ENCODE measurements around the gene GATA6. TPM values are rescaled to one million over a fixed set of nuclear protein-coding genes. Genes with fewer than 3 reads are reported as not detected.

GATA6 gene
- total RNA-seq, 2 donors from 2014 or later = 106 to 158 TPM

DNA sequence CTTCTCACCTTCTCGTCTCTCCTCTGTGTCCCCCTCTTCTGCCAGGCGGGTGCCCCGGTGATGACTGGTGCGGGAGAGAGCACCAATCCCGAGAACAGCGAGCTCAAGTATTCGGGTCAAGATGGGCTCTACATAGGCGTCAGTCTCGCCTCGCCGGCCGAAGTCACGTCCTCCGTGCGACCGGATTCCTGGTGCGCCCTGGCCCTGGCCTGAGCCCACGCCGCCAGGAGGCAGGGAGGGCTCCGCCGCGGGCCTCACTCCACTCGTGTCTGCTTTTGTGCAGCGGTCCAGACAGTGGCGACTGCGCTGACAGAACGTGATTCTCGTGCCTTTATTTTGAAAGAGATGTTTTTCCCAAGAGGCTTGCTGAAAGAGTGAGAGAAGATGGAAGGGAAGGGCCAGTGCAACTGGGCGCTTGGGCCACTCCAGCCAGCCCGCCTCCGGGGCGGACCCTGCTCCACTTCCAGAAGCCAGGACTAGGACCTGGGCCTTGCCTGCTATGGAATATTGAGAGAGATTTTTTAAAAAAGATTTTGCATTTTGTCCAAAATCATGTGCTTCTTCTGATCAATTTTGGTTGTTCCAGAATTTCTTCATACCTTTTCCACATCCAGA lies 31.3 kb downstream of the GATA6 start:
- no peaks in the 10 kb centered on the region for H3K9me3 Mint-ChIP-seq
- Histone ChIP-seq H3K27me3 (ENCODE audit: control insufficient read depth, insufficient read depth, low read length, poor library complexity, severe bottlenecking) (no peaks in the 10 kb centered on the region), H3K4me3 (ENCODE audit: low read length) (peak overlapping the region; percentile 3), H3K4me1 (ENCODE audit: control insufficient read depth, insufficient read depth, low read length) (peaks cover 7% of the 10 kb centered on the region), H3K27ac (ENCODE audit: low read depth, low read length) (peak overlapping the region; percentile 16), H3K9ac (ENCODE audit: extremely low read depth, low read length, poor library complexity, severe bottlenecking) (no peak overlapping the region), H3K36me3 (ENCODE audit: control insufficient read depth, insufficient read depth, low read length) (peaks cover 77% of the 10 kb centered on the region), H3K9me3 (ENCODE audit: control insufficient read depth, low read length) (no peaks in the 10 kb centered on the region)
- peaks cover 60% of the 10 kb centered on the region for H3K36me3 Mint-ChIP-seq (ENCODE audit: low read depth)
- peaks cover 5% of the 10 kb centered on the region for H3K27me3 Mint-ChIP-seq (ENCODE audit: insufficient read depth)
- H3K4me1 Mint-ChIP-seq = peaks cover 49% of the 10 kb centered on the region
- TF ChIP-seq, protein P1, sequence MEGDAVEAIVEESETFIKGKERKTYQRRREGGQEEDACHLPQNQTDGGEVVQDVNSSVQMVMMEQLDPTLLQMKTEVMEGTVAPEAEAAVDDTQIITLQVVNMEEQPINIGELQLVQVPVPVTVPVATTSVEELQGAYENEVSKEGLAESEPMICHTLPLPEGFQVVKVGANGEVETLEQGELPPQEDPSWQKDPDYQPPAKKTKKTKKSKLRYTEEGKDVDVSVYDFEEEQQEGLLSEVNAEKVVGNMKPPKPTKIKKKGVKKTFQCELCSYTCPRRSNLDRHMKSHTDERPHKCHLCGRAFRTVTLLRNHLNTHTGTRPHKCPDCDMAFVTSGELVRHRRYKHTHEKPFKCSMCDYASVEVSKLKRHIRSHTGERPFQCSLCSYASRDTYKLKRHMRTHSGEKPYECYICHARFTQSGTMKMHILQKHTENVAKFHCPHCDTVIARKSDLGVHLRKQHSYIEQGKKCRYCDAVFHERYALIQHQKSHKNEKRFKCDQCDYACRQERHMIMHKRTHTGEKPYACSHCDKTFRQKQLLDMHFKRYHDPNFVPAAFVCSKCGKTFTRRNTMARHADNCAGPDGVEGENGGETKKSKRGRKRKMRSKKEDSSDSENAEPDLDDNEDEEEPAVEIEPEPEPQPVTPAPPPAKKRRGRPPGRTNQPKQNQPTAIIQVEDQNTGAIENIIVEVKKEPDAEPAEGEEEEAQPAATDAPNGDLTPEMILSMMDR (conservative IDR thresholded peaks at IDR 0.05) = no peak
- H3K27ac Mint-ChIP-seq = peak overlapping the region; percentile 67
- DNase-seq = peak; percentile 58
- no peak overlapping the region for H3K4me3 Mint-ChIP-seq
- 94 to 96% methylated on average over 23 to 32 of the region's 32 CpGs for WGBS, 2 experiments (ENCODE audit: insufficient coverage in 1 of 2, insufficient read length in 1 of 2)

DNA sequence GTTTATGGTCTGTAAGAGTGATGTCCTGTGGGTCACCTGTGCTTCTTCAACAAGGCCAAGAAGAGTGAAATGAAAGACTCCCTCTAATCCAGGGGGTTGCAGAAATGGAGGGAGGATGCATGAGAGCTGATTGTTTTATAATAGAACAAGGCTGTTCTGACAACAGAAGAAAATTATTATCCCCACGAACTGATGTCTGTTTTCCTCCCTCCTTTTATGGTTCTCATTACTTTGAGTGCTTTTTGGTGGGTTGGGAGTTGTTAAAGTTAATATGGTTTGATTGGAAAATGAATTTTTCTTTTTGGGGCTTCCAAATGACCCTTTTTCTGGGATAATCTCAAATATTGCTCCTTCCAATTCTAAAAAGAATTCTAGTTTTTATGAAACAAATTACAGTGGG lies 33.6 kb downstream of the GATA6 start:
- H3K9me3 ChIP-seq (ENCODE audit: control insufficient read depth, low read length) = no peaks in the 10 kb centered on the region
- peaks cover 38% of the 10 kb centered on the region for H3K4me1 Mint-ChIP-seq
- no peak overlapping the region for H3K27ac Mint-ChIP-seq
- DNase-seq = no peak
- H3K4me1 ChIP-seq (ENCODE audit: control insufficient read depth, insufficient read depth, low read length) = peaks cover 5% of the 10 kb centered on the region
- no peaks in the 10 kb centered on the region for H3K9me3 Mint-ChIP-seq
- 78 to 100% methylated on average over 1 of the region's 1 CpG for WGBS, 2 experiments (ENCODE audit: insufficient coverage in 1 of 2, insufficient read length in 1 of 2)
- peaks cover 12% of the 10 kb centered on the region for H3K27me3 Mint-ChIP-seq (ENCODE audit: insufficient read depth)
- H3K9ac ChIP-seq (ENCODE audit: extremely low read depth, low read length, poor library complexity, severe bottlenecking) = no peak overlapping the region
- no peak overlapping the region for H3K4me3 ChIP-seq (ENCODE audit: low read length)
- no peak overlapping the region for H3K27ac ChIP-seq (ENCODE audit: low read depth, low read length)
- no peaks in the 10 kb centered on the region for H3K27me3 ChIP-seq (ENCODE audit: control insufficient read depth, insufficient read depth, low read length, poor library complexity, severe bottlenecking)
- peaks cover 55% of the 10 kb centered on the region for H3K36me3 ChIP-seq (ENCODE audit: control insufficient read depth, insufficient read depth, low read length)
- H3K4me3 Mint-ChIP-seq = no peak overlapping the region
- peaks cover 49% of the 10 kb centered on the region for H3K36me3 Mint-ChIP-seq (ENCODE audit: low read depth)
- TF ChIP-seq, protein P1 (conservative IDR thresholded peaks at IDR 0.05) = no peak

DNA sequence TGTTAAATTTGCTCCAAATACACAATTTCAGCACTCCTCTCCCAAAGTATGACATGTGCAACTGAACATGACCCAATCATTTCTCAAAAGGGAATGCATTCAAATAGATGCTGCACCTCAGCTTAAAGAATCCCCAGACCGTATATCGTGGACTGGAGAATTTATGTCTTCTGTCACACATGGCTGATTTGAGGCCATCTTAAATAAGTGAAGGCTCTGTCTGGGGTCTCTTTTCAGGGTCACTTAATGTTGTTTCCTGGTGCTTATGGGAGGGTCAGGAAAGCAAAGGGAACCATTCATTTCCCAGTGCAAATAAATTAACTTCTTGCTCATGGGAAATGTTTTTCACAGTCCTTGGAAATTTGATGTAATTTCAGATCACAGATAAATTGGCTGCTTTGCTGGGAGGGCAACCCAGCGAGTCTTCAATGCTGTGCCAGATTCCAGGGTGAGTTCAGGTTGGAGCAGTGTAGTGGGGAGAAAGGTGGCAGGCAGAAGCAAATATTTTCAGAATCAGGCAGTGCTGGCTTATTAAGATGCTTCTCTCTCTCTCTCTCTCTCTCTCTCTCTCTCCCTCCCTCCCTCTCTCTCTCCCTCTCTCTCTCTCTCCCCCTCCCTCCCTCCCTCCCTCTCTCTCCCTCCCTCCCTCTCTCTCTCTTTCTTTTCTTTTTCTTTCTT lies 34.3 kb downstream of the GATA6 start:
- Histone ChIP-seq H3K27me3 (ENCODE audit: control insufficient read depth, insufficient read depth, low read length, poor library complexity, severe bottlenecking) (no peaks in the 10 kb centered on the region), H3K36me3 (ENCODE audit: control insufficient read depth, insufficient read depth, low read length) (peaks cover 49% of the 10 kb centered on the region), H3K9me3 (ENCODE audit: control insufficient read depth, low read length) (no peaks in the 10 kb centered on the region), H3K27ac (ENCODE audit: low read depth, low read length) (no peak overlapping the region), H3K4me1 (ENCODE audit: control insufficient read depth, insufficient read depth, low read length) (peaks cover 5% of the 10 kb centered on the region), H3K4me3 (ENCODE audit: low read length) (no peak overlapping the region), H3K9ac (ENCODE audit: extremely low read depth, low read length, poor library complexity, severe bottlenecking) (no peak overlapping the region)
- Mint-ChIP-seq H3K9me3 (no peaks in the 10 kb centered on the region), H3K4me3 (no peak overlapping the region), H3K36me3 (ENCODE audit: low read depth) (peaks cover 45% of the 10 kb centered on the region), H3K4me1 (peaks cover 35% of the 10 kb centered on the region), H3K27ac (peak overlapping the region; percentile 76), H3K27me3 (ENCODE audit: insufficient read depth) (peaks cover 12% of the 10 kb centered on the region)
- WGBS, 2 experiments (ENCODE audit: insufficient coverage in 1 of 2, insufficient read length in 1 of 2) = 90% methylated on average over 3 of the region's 3 CpGs; no CpG with 5 or more reads in 1 of the 2 experiments
- no peak for DNase-seq
- TF ChIP-seq, protein P1 (conservative IDR thresholded peaks at IDR 0.05) = no peak

Data from endodermal cell (in vitro differentiated cells).